SKM-1 (cell line): ENCODE measurements around the gene TSGA10.

Experiments used
- DNase-seq: peaks from one replicate; lab custom pipeline; 2025; ENCODE audit not compliant: unreplicated experiment; lab: John Stamatoyannopoulos, UW

TSGA10 gene

DNA sequence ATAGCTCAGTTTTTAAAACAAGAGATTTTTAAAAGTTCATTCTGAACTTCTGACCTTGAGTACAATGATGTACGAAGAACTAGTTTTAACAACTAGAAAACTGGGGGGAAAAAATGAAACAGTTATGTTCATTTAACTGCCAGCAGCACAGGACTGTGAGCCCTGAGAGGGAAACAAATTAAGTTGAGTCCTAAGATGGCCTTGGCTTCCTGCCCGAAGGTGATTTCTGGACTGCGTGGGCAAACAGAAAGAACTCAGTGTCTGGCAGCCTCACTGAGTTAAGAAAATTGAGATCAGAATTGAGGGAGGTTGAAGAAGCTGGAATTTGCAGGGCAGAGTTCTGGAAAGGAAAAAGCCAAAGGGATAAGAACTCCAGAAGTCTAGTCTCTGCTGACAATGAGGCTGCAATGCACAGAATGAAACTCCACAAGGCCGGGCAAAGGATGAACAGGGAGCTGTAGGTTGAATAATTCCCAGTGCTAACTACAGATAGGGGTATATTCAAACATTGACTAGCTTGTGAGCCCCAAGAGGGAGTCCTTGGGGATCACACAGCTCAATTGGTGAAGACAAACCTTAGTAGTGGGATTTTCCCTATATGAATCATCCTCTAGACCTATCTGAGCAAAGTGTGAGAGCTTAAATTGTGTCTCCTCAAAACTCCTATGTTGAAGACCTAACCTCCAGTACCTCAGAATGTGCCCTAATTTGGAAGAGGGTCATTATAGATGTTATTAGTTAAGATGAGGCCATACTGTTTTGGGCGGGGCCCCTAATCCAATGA, 205.6 kb downstream of the TSGA10 start:
- no peak for DNase-seq

DNA sequence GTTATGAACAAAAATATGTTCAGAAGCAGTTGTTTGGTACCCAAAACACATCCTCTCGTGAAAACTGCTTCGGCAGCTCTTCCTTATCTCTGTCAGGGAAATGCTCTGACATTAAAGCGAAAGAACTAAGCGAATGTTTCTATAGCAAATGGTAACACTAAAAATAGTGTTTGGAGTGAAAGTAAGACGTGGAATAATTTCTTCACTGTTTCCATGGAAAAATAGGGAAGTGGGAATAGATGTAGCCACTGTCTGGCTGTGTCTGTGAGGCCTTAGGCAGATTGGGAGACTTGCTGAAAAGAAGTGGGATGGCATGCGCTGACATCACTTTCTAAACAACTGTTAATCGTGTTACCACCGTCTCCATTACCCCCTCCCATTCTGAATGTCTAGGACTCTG, 207.2 kb downstream of the TSGA10 start:
- no peak for DNase-seq
